COR-L47 (cell line): ENCODE measurements around the gene RNF26.
A peak's percentile ranks its signal among the peaks of the same experiment; 100 is the strongest.

Source experiments
- DNase-seq: peaks from one replicate; lab custom pipeline; 2025; lab: John Stamatoyannopoulos, UW

Gene RNF26

GRCh38 chr11:119316016-119316728 lies 18.2 kb upstream of the RNF26 start:
- peak; percentile 77 for DNase-seq

DNA sequence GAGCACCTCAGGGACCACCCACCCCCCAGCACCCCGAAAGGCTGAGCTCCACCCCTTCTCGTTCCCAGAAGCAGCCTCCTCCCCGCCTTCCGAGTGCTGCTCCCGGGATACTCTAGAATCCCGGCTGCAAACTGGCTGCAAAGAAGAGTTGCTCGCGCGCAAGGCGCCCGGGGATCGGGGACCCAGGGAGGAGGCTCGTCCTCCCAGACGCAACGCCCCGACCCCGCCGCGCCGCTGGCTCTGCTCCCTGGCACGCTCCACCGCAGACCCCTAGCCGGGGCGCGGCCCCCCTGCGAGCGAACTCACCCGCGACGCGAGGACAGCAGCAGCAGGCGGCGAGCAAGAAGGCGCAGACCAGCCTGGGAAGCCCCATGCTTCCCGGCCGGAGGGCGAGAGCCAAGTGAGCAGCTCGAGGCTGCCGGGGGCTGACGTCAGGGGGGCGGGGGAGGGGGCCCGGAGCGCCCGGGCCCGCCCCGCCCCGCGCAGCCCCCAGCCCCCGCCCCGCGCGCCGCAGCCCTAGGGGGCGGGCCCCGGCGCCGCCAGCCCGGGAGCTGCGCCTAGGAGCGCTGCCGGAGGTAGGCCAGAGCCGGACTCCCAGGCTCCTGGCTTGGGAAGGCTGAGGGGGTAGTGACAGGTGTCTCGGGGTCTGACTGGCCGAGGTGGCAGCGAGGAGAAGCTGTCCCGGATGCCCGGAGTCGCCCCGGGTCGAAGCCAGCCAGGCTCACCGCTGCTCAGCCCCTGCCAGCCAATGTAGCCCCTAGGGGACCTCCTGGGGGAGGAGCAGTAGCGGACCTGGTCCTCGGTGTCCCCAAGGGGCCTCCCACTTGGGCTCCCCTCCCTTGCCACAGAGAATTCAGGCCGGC lies 17.4 kb upstream of the RNF26 start, which contains the start of gene MCAM:
Gene MCAM, minus strand, starts transcription at position 402 of the 863 bp plus-strand sequence. Its CDS starts 29 bp downstream, at position 373.
- no peak for DNase-seq

- no peak for DNase-seq
These were observed 16.6 kb upstream of the RNF26 start for GRCh38 chr11:119317592-119318239.

DNA sequence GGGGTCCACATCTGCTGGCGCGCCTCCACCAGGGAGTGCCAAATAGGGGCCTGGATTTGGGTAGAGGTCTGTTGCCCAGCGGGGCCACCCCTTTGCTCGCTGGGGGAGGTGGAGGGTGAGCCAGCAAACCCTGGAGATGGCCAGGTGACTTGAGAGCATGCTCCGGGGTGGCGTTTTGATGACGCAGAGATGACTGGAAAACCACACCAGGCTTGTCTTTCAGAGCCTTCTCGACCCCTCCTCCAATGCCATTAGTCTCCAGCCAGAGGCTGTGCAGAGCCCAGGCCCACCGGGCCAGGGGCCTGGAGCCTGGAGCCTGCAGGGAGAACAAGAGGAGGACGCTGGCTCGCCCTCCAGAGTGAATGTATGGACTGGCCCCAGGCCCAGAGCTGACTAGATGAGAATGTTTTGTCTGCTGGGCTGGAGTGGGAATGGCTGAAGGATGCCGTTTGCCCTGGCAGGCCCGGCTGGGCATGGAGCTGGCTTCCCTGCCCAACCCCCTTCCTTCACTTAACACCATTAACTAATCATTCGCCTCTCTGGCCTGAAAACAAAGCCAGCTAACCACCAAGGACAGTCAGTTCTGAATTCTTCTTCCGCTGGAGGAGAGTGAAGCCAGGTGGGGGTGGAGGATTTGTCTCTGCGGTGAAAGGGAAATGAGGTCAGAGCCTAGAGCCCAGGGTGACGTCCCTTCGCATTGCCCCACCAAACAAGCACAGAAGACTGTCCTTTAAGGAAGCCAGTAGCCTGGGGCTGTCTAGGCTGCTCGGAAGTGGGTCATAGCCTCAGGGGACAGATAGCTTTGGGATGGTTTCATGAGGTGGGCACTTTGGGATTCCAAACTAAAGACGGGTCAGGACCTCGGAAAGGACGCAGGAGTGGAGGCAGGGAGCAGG lies 15.8 kb upstream of the RNF26 start:
- DNase-seq, result no peak

- DNase-seq, result no peak
These were observed 15.1 kb upstream of the RNF26 start for GRCh38 chr11:119319136-119319699.

DNA sequence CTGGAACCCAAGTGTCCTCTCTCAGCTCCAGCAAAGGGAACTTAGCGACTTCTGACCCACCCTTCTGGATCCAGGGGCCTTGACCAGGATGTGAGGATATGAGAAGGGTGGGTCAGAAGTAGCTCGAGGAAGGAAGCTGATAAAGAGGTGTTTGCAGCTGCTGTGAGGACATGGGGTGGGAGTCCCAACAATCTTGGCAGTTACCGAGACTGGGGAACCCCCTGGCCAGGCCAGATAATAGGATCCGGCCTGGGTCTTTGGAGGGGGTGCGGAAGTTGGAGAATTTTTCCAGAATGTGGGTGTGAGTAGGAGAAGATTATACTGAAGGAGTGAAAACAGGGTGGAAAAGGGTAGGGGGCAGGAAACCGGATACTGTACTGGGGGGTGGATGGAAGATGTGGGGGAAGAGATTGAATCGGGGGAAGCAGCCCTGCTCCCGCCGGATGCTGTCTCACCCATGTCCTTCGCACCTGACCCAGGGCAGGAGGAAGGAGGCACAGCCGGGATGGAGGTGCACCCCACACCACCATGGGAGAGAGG lies 14.6 kb upstream of the RNF26 start:
- DNase-seq, result no peak

DNA sequence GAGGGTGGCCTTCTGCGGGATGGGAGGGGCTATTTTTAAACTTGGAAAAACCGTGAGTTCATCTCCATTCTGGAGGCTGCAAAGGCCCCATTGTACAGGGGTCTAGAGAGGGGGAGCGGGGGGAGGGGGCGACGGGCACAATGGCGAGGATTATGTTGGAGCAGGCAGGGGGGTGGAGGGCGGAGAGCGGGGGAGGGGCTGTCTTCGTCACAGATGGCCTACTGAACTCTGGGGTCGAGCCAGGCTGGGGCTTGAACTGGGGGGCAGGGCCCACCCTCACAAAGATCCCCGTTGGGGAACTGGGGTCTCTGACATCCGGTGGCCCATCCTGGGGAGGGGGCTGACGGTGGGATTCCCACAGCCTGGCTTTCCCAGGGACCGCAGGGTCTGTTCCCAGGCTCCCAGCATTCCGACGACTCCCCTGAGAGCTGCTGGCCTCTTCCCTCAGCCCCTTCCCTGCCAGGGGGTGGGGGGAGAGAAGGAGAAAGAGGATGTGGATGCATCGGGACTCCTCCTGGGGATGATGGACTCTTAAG lies 14.0 kb upstream of the RNF26 start:
- DNase-seq, result no peak

DNA sequence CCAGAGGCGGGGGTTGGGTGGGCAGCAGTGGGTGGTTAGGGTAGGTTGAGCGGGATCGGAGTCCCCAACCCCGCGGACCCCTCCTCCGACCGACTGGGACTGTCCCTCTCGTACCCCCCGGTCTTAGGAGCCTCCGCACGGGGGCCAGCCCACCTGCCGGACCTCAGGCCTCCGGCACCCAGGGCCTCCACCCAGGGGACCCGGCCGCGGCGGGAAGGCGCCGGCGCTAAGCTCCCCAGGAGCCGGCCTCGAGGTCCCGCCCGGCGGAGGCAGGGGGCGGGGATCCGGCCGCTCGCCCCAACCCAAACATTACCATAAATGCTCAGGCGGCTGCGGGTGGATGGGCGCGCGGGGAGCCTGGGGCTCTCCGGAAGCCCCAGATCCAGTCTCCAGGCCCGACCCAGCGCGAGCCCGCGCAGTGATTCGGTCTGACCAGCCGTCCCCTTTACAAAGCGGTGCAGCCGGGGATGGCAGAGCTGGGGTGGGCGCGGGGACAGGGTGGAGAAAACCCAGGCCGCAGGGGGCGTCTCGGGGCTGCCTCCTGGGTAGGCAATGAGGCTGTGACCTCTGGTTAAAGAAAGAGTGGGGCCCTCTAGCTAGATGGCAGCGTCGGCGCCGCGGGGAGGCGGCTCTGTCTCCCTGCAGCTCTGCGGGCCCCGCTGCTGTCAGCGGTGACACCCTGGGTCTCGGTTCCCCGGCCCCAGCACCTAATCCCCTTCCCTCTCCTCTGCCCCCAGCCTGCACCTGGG lies 13.4 kb upstream of the RNF26 start:
- DNase-seq, result no peak

GRCh38 chr11:119322360-119322739 lies 12.0 kb upstream of the RNF26 start:
- no peak for DNase-seq

DNA sequence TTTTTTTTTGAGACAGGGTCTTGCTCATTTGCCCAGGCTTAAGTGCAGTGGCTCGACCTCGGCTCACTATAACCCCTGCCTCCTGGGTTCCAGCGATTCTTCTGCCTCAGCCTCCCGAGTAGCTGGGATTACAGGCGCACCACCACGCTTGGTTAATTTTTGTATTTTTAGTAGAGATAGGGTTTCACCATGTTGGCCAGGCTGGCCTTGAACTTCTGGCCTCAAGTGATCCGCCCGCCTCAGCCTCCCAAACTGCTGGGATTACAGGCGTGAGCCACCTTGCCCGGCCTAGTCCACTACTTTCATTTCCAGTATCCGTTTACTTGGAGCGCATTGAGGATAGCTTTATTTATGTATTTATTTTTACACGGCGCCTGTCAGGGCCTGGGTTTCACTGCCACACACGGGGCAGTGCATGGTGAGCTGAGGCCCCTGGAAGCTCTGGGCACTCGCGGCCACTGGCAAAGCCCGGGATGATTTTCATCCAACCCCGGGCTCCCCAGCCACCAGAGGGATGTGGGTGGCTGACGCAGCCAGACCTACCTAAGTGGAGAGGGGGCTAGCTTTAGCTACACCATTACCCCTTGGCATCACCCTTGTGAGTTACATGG lies 11.3 kb upstream of the RNF26 start:
- DNase-seq, result no peak

DNA sequence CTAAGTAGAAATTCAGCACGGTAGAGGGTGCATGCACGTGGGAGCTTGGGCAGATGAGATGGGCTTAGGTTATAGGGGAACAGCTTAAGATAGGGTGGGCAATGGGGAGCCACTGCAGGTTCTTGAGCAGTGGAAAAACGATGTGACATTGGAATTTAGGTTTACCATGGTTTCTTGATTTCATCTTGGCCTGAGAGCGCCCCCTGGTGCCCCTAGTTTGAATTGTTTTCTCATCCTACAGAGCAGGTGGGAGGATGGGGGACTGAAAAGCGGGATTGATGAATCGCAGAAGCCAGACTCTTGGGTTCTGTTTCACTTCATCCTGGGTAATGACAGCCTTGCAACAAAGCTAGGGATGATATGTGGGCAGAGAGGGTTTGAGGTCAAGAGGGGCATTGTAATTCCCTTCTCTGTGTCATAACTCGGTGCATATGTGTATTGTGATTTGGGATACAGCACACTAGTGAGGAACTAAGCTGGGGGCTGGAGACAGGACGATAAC lies 10.7 kb upstream of the RNF26 start:
- DNase-seq, result peak; percentile 68

DNA sequence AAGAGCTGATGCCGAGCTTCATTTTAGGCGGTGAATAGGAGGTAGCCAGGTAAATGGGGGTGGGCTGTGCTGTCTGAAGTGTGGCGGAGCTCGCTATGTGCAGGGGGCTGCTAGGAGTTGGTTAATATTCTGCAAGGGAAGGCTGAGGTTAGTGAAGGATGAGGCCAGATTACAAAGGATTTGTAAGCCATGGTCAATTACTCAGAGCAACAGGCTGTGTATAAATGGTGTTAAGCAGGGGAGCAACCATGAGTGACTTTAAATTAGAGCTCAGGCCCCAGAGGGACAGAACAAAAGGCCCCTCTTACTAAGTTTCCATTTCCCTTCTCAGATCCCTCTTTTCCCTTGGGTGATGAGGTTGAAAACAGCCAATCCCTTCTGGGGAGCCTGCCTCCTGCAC lies 10.1 kb upstream of the RNF26 start:
- DNase-seq, result no peak

GRCh38 chr11:119329320-119329719 lies 5.0 kb upstream of the RNF26 start:
- no peak for DNase-seq

DNA sequence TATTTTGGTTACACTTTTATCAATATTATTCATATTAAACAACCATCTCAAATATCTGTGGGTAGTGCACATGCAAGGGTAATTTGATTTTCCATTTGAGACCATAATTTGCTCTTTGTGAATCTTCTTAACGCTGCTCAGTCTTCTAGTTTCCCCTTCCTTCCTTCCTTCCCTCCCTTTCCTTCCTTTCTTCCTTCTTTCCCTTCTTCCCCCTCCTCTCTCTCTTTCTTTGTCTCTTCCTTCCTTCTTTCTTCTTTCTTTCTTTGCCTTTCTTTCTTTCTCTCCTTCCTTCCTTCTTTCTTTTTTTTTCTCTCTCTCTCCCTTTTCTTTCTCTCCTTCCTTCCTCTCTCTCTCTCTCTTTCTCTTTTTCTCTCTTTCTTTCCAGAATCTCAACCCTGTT lies 4.1 kb upstream of the RNF26 start:
- no peak for DNase-seq

GRCh38 chr11:119332111-119332765 lies 2.1 kb upstream of the RNF26 start:
- no peak for DNase-seq

GRCh38 chr11:119335091-119335654 lies 846 bp downstream of the RNF26 start:
- no peak for DNase-seq

- DNase-seq, result no peak
These were observed 1.6 kb downstream of the RNF26 start for GRCh38 chr11:119335655-119336543.
